HG03442 (cell line): ENCODE measurements around the gene RBBP7.
A peak's percentile ranks its signal among the peaks of the same experiment; 100 is the strongest.

Source experiments
- ATAC-seq: cut with Tn5 transposase; IDR thresholded peaks from one replicate; pipeline ENCODE4 v1.9.1; 2021; ENCODE audit warnings: mild to moderate bottlenecking, moderate library complexity; ENCODE audit not compliant: unreplicated experiment

Gene RBBP7

DNA sequence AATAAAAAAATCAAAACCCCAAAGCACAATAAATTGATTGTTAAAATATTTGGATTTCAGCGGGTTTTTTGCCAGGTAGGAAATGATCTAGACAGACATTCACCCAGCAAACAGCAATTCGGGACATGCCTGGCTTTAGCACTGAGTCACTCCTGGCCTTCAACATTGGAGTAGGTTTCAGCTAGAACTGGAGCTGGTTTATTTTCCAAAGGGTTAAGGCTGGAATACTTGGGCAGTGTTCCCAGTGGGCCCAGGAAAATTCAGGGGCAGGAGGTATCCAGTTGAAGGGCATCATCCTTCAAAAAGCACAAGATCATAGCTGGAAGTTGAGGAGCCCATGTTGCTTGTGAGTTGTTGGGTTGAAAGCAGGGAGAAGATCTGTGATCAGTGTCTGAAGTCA lies 42.9 kb downstream of the RBBP7 start:
- no peak for ATAC-seq

GRCh38 chrX:16826207-16826606 lies 44.0 kb downstream of the RBBP7 start:
- no peak for ATAC-seq

GRCh38 chrX:16825264-16826035 lies 44.7 kb downstream of the RBBP7 start:
- no peak for ATAC-seq

DNA sequence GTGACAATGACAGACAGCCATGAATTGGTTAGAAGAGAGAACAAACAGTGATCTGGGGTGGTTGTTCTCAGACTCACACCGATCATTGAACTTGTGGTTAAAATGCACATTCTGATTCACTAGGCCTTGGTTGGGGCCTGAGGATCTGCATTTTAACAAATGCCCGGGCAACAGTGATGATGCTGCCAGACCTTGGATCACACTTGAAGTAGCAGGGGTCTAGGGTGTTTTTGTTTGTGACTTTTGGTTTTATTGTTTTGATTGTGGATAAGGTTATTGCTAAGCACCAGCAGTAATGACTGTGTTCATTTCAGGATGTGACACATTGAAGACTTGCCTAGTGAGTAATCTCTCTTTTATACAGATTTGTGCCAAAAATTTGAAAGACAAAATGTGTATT lies 47.4 kb downstream of the RBBP7 start:
- ATAC-seq: no peak

DNA sequence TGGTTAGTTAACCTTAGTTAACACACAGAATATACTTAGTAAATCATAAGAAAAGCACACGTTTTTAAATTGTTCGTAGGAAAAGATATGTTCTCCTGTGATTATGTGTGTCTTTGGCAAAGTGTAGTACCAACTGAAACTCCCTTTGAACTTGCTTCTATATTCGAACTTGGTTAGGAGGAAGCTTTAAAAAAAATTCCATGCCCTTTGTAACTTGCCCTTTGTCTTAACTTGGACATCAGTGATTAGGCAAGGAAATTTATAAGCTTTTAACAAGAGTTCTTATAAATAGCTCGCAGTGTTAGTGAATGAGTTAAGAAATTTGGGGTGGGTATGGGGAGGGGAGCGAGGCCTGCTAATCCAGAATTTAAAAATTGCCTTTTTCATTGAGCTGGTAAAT lies 50.5 kb downstream of the RBBP7 start:
- no peak for ATAC-seq

DNA sequence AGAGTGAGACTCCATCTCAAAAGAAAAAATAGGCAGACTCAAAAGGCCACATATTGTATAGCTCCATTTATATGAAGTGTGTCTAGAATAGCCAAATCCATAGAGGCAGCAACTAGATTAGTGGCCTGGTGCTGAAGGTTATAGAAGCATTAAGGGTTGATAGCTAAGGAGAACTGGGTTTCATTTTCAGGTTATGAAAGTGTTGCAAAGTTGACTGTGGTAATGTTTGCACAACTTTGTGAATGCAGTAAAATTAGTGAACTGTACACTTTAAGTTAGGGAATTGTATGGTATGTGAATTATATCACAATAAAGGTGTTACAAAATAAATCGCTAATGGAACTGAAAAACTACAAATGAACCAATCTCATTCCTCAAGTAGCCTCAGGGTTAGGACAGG lies 55.6 kb downstream of the RBBP7 start:
- ATAC-seq: no peak

- ATAC-seq: no peak
These were observed 62.1 kb downstream of the RBBP7 start for GRCh38 chrX:16807976-16808542.

GRCh38 chrX:16807548-16807947 lies 62.6 kb downstream of the RBBP7 start:
- ATAC-seq: no peak

GRCh38 chrX:16804923-16805464 lies 65.2 kb downstream of the RBBP7 start:
- ATAC-seq: peak; percentile 76

DNA sequence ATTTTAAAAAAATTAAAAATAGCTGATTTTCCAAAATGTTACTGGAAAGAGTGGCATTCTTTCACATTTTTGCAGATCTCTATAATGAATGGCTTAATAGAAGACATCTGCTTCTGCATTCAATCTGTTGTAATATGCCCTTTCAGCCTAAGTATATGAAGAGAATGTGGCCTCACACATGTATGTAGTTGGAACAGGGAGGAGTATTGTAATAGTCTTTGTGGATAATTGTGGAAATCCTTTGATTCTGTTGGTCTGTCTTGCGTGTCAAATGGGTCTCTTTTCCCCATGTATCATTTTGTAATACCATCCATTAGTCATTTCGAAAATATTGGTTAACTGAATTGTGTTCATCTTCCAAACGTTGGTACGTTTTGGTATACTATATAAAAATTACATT lies 72.3 kb downstream of the RBBP7 start:
- ATAC-seq: no peak

GRCh38 chrX:16797358-16797757 lies 72.8 kb downstream of the RBBP7 start:
- ATAC-seq: no peak

DNA sequence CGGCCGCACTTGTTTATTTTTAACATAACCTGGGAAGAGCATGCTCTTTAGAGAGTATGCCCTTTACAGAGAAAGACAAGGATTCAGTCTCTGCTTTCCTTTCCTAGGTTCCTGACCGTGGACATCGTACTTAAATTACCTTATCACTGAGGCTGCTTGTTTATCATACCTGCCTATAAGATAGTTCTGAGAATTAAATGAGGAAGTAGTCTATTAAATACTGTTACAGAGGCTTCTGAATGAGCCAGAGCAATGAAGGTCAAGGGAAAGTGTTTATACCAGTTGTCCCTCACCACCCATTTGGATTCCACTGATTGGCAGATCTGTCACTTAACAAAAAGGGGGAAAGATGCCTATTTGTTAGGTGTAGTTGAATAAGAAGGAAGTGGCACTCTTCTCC lies 73.9 kb downstream of the RBBP7 start:
- ATAC-seq: no peak
